Endothelial cell of umbilical vein (primary cell): ENCODE data around the gene DLK1. TPM values are rescaled to one million over a fixed set of nuclear protein-coding genes. Genes with fewer than 3 reads are reported as not detected.

Experiments used
- BruUV-seq: library from RNA; stranded (reverse); fragments of 400-500 nt; replicated peaks from 2 replicates; lab custom pipeline; 2021; lab: Mats Ljungman, UMichigan
- CTCF ChIA-PET: fragments of 300-600, 350-600 bp; sonication (Branson Sonifier 250); formaldehyde crosslinking; loops from one replicate; lab custom pipeline; 2021; ENCODE audit warnings: antibody characterized with exemption, inconsistent platforms; lab: Charles Lee
- POLR2A ChIA-PET: fragments of 300-600, 350-600 bp; sonication (Branson Sonifier 250); formaldehyde crosslinking; loops from one replicate; lab custom pipeline; 2021; ENCODE audit warnings: antibody characterized with exemption, inconsistent platforms; lab: Charles Lee
- DNase-seq: peaks from one replicate; pipeline ENCODE4 v3.0.0-alpha.2; 2011; ENCODE audit warnings: low read depth, low spot score
- FAIRE-seq: peaks from 2 replicates; lab custom pipeline; 2011; peaks lifted over from hg19 to GRCh38; lab: Jason Lieb, UNC
- H2AFZ ChIP-seq: 2 replicates; pipeline ENCODE4 v1.6.0; 2012; ENCODE audit warnings: low read depth, low read length, control low read depth, inconsistent platforms
- H3K27ac ChIP-seq: 2 replicates; pipeline ENCODE4 v1.5.1; 2011; ENCODE audit warnings: low read depth, mild to moderate bottlenecking, control low read depth, low read length, moderate library complexity; ENCODE audit not compliant: insufficient read depth
- H3K27me3 ChIP-seq, 2 experiments: 2 replicates each; pipeline versions ENCODE4 v1.6.0 to v1.6.1; 2011; ENCODE audit warnings: low read length in 2 of 2, mixed read lengths in 1 of 2; ENCODE audit not compliant: control insufficient read depth in 2 of 2, insufficient read depth in 2 of 2
- H3K36me3 ChIP-seq, 2 experiments: 2 replicates in 1 of 2; 3 replicates in 1 of 2; pipeline ENCODE4 v1.5.1; 2011; ENCODE audit warnings: low read length in 2 of 2, mild to moderate bottlenecking in 1 of 2, moderate library complexity in 1 of 2; ENCODE audit not compliant: control insufficient read depth in 2 of 2, insufficient read depth in 2 of 2; ENCODE audit errors: extremely low read depth in 1 of 2
- H3K4me1 ChIP-seq: 3 replicates; pipeline ENCODE4 v1.5.1; 2011; ENCODE audit warnings: mild to moderate bottlenecking, low read length; ENCODE audit not compliant: control insufficient read depth, insufficient read depth; ENCODE audit errors: extremely low read depth
- H3K4me2 ChIP-seq: 2 replicates; pipeline ENCODE4 v1.6.1; 2011; ENCODE audit warnings: low read length, control low read depth, mixed read lengths; ENCODE audit not compliant: insufficient read depth
- H3K4me3 ChIP-seq, 3 experiments: fragments of 200-600 bp in 1 of 3; sonication (generic), shearing (Covaris generic) in 1 of 3; replicated peaks in 1 of 3; 2 replicates each; pipeline ENCODE4 v1.5.1; 2011 to 2016; ENCODE audit warnings: control low read depth in 3 of 3, low read length in 3 of 3, mild to moderate bottlenecking in 2 of 3, inconsistent platforms in 1 of 3, low read depth in 1 of 3, moderate library complexity in 1 of 3; ENCODE audit not compliant: insufficient read depth in 1 of 3
- H3K79me2 ChIP-seq: 2 replicates; pipeline ENCODE4 v1.6.0; 2012; ENCODE audit warnings: low read length, inconsistent platforms; ENCODE audit not compliant: control insufficient read depth, insufficient read depth
- H3K9ac ChIP-seq: replicated peaks from 2 replicates; pipeline ENCODE3; 2011; ENCODE audit warnings: low read length, control low read depth; ENCODE audit not compliant: insufficient read depth; ENCODE audit errors: extremely low read depth
- H3K9me1 ChIP-seq: replicated peaks from 3 replicates; pipeline ENCODE4 v1.6.0; 2011; ENCODE audit warnings: mild to moderate bottlenecking, low read length; ENCODE audit not compliant: control insufficient read depth, insufficient read depth; ENCODE audit errors: extremely low read depth
- H3K9me3 ChIP-seq: replicated peaks from 2 replicates; pipeline ENCODE4 v1.5.1; 2012; ENCODE audit warnings: low read length, inconsistent platforms; ENCODE audit not compliant: control insufficient read depth, insufficient read depth
- H4K20me1 ChIP-seq: replicated peaks from 2 replicates; pipeline ENCODE3; 2011; ENCODE audit warnings: mild to moderate bottlenecking, low read length; ENCODE audit not compliant: control insufficient read depth, insufficient read depth; ENCODE audit errors: extremely low read depth
- EZH2 ChIP-seq: IDR thresholded peaks from 2 replicates; pipeline ENCODE4 v1.6.1; 2012; ENCODE audit warnings: borderline replicate concordance, low read depth, mild to moderate bottlenecking, moderate library complexity, low read length, inconsistent platforms; ENCODE audit not compliant: severe bottlenecking
- dilution Hi-C: fragments of 300-500 bp; cut with MboI; formaldehyde crosslinking; loops from one replicate; pipeline ENCODE4 v1.15.0; 2019; ENCODE audit warnings: low sequenced_read_pairs; ENCODE audit not compliant: extremely low pct_ligation_motif_present
- intact Hi-C: fragments of 100-400 bp; cut with micrococcal nuclease; formaldehyde crosslinking; loops from one replicate; pipeline ENCODE4 v1.10.0; 2022
- polyA plus RNA-seq, 4 experiments: library from polyadenylated mRNA; depleted of rRNA in 3 of 4; stranded (reverse) in 3 of 4; unstranded in 1 of 4; fragments of >200 nt; gene quantifications; 2 replicates each; pipeline versions ENCODE4 v1.2.1 to v1.2.3, GENCODE V29; 2011 to 2012; ENCODE audit warnings: missing spikeins in 1 of 4
- total RNA-seq: library from RNA; stranded (reverse); gene quantifications from 2 replicates; pipeline ENCODE4 v1.2.3, GENCODE V29; 2021
- TF ChIP-seq, protein P1 (sequence below): IDR thresholded peaks from 2 replicates; pipeline ENCODE4 v1.6.1; 2011; ENCODE audit not compliant: insufficient read depth, insufficient read length
- TF ChIP-seq, protein P2 (sequence below), 2 donors: IDR thresholded peaks; 1 replicate in 1 of 2; 2 replicates in 1 of 2; pipeline ENCODE4 v1.5.1; 2011; ENCODE audit warnings: low read length in 2 of 2, mild to moderate bottlenecking in 2 of 2, moderate library complexity in 2 of 2, control low read depth in 1 of 2, inconsistent platforms in 1 of 2, low read depth in 1 of 2; ENCODE audit not compliant: insufficient read depth in 1 of 2; ENCODE audit errors: extremely low read depth in 1 of 2

DLK1 gene
- total and polyA plus RNA-seq, 2 donors (not counting 3 experiments of a cell fraction or from before 2014, with no cell fraction given): not detected

DNA sequence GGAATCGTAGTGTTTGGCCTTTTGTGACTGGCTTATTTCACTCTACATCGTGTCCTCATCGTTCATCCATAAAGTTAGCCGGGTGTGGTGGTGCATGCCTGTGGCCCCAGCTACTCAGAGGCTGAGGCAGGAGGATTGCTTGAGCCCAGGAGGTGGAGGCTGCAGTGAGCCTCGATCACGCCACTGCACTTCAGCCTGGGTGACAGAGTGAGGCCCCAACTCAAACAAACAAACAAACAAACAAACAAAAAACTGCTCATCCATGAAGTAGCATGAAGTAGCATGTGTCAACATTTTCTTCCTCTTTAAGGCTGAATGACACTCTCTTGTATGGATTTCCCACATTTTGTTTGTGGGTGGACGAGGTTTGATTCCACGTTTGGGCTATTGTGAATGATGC lies 55.3 kb downstream of the DLK1 start:
- TF ChIP-seq, protein P1, sequence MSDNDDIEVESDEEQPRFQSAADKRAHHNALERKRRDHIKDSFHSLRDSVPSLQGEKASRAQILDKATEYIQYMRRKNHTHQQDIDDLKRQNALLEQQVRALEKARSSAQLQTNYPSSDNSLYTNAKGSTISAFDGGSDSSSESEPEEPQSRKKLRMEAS: no peak
- TF ChIP-seq, protein P2, sequence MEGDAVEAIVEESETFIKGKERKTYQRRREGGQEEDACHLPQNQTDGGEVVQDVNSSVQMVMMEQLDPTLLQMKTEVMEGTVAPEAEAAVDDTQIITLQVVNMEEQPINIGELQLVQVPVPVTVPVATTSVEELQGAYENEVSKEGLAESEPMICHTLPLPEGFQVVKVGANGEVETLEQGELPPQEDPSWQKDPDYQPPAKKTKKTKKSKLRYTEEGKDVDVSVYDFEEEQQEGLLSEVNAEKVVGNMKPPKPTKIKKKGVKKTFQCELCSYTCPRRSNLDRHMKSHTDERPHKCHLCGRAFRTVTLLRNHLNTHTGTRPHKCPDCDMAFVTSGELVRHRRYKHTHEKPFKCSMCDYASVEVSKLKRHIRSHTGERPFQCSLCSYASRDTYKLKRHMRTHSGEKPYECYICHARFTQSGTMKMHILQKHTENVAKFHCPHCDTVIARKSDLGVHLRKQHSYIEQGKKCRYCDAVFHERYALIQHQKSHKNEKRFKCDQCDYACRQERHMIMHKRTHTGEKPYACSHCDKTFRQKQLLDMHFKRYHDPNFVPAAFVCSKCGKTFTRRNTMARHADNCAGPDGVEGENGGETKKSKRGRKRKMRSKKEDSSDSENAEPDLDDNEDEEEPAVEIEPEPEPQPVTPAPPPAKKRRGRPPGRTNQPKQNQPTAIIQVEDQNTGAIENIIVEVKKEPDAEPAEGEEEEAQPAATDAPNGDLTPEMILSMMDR (IDR thresholded peaks at IDR 0.05; ENCODE audit: extremely low read depth in 1 of 2, insufficient read depth in 1 of 2, low read depth in 1 of 2, low read length in 2 of 2): no peak
- no peak for TF ChIP-seq EZH2
- H3K9me3 ChIP-seq: no peaks in the 10 kb centered on the region
- dilution Hi-C loops: no loop called here
- H3K4me3 ChIP-seq: no peak overlapping the region
- ChIA-PET POLR2A (no interaction called here), CTCF (interaction anchor here (0.6 kb wide), 1 partner anchor 62 kb away, joined by 4 read pairs; no protein-coding TSS in a partner anchor)
- no peak overlapping the region for H3K4me2 ChIP-seq
- no peak overlapping the region for H3K27ac ChIP-seq
- no peaks in the 10 kb centered on the region for H3K79me2 ChIP-seq
- no peak for DNase-seq
- intact Hi-C loops: loop anchor here (1.0 kb wide), 1 partner anchor 35 kb away; no protein-coding TSS in a partner anchor
- no peaks in the 10 kb centered on the region for H3K27me3 ChIP-seq
- FAIRE-seq: no peak
- no peaks in the 10 kb centered on the region for H3K36me3 ChIP-seq
- no peaks in the 10 kb centered on the region for H3K4me1 ChIP-seq
- no TSS peak for BruUV-seq
- no peaks in the 10 kb centered on the region for H4K20me1 ChIP-seq
- H3K9me1 ChIP-seq: no peaks in the 10 kb centered on the region
- H3K9ac ChIP-seq: no peak overlapping the region
- H2AFZ ChIP-seq: no peak overlapping the region
